Ovary (tissue), 3 donors: Measurements from ENCODE around the gene CCDC91.

Experiments used
- CTCF ChIP-seq, 3 donors: fragments of 450-650 bp in 2 of 3; fragments of 200-600 bp in 1 of 3; IDR thresholded peaks; one replicate each; pipeline versions ENCODE4 v1.5.1 to v1.8.0; 2016 to 2022; ENCODE audit warnings: antibody characterized with exemption in 3 of 3, mild to moderate bottlenecking in 1 of 3
- POLR2A ChIP-seq: fragments of 450-650 bp; IDR thresholded peaks from one replicate; pipeline ENCODE4 v1.6.1; 2017; ENCODE audit warnings: antibody characterized with exemption, mild to moderate bottlenecking, moderate library complexity
- donor health status: DM: no; HTN: no; CAD: no.

GRCh38 chr12:28570811-28571210, 380.6 kb downstream of the CCDC91 start:
- TF ChIP-seq CTCF (IDR thresholded peaks at IDR 0.05) (no peak), POLR2A (no peak)
